ENCODE data around the gene ANK2. TPM values are rescaled to one million over a fixed set of nuclear protein-coding genes. Genes with fewer than 3 reads are reported as not detected.

Gene ANK2
- total RNA-seq, 1 experiment from 2014 or later = 5.6 TPM

- peaks cover 0 to 6% of the 10 kb centered on the region in 2 experiments; a peak in 3 of 4 replicates for H3K4me1 ChIP-seq (ENCODE audit: control insufficient read depth in 1 of 2, insufficient read depth in 2 of 2, low read length in 2 of 2)
- ChIA-PET CTCF (no interaction called here), RAD21 (ENCODE audit: low non-redundant PET in 1 of 2, low total read pairs in 2 of 2, uncharacterized antibody in 2 of 2, unreplicated experiment in 2 of 2) (no interaction called here), POLR2A (no interaction called here)
- DNase-seq (ENCODE audit: low read depth, low spot score) = no peak
- no peak overlapping the region for H3K27ac ChIP-seq (ENCODE audit: low read depth, low read length)
- H3K9me2 ChIP-seq (ENCODE audit: insufficient read depth) = no peaks in the 10 kb centered on the region
- H3K79me2 ChIP-seq (ENCODE audit: insufficient read depth, low read length) = no peaks in the 10 kb centered on the region
- no peaks in the 10 kb centered on the region for H3K27me3 ChIP-seq (ENCODE audit: insufficient read depth, low read length)
- H4K20me1 ChIP-seq (ENCODE audit: insufficient read depth) = no peaks in the 10 kb centered on the region
- H3K4me3 ChIP-seq (replicated peaks in 1 of 2; ENCODE audit: low read depth in 1 of 2, low read length in 2 of 2) = no peak overlapping the region
- H3K9ac ChIP-seq (ENCODE audit: low read length) = no peak overlapping the region
- no peak overlapping the region for H3K4me2 ChIP-seq (ENCODE audit: low read length)
- intact Hi-C loops (cut with micrococcal nuclease) = no loop called here
- BruUV-seq (replicated peaks) = no TSS peak
- ATAC-seq = no peak
- TF ChIP-seq POLR2A (IDR thresholded peaks at IDR 0.05; ENCODE audit: borderline replicate concordance, extremely low read depth, insufficient read depth, insufficient read length) = no peak
- TF ChIP-seq ZBTB33 (IDR thresholded peaks at IDR 0.05; ENCODE audit: extremely low read depth, insufficient replicate concordance, low read length) = no peak
- no peak for TF ChIP-seq JUND (IDR thresholded peaks at IDR 0.05)
- TF ChIP-seq CEBPB (IDR thresholded peaks at IDR 0.05; ENCODE audit: low read depth) = no peak
- TF ChIP-seq RAD21 (IDR thresholded peaks at IDR 0.05; ENCODE audit: low read depth) = no peak
- TF ChIP-seq MAX (IDR thresholded peaks at IDR 0.05) = no peak
- TF ChIP-seq ZNF274 (IDR thresholded peaks at IDR 0.05; ENCODE audit: low read depth, low read length) = no peak
- TF ChIP-seq SRF (IDR thresholded peaks at IDR 0.05; ENCODE audit: low read depth) = no peak
- no peak for TF ChIP-seq EZH2 (IDR thresholded peaks at IDR 0.05)
- no peak for TF ChIP-seq ZFX (IDR thresholded peaks at IDR 0.05)
- no peak for TF ChIP-seq ELF1 (IDR thresholded peaks at IDR 0.05; ENCODE audit: borderline replicate concordance, low read depth)
- H2AFZ ChIP-seq (ENCODE audit: low read depth, low read length, poor library complexity, severe bottlenecking) = no peak overlapping the region
- no peaks in the 10 kb centered on the region for H3K36me3 ChIP-seq (ENCODE audit: control insufficient read depth in 1 of 2, insufficient read depth in 2 of 2, low read length in 2 of 2)
- H3K9me3 ChIP-seq (ENCODE audit: control insufficient read depth in 1 of 2, insufficient read depth in 1 of 2, low read depth in 1 of 2, low read length in 2 of 2) = no peaks in the 10 kb centered on the region
Measured at GRCh38 chr4:113056318-113056717, 6.9 kb downstream of the ANK2 start.
